ENCODE results near the gene EFCAB8.
"Not testable (repeated sequence)": the region's sequence is repeated elsewhere in the genome, so short reads cannot be mapped to it uniquely, and the experiment has no call there.

The EFCAB8 gene

GRCh38 chr20:32969356-32970114, 110.8 kb downstream of the EFCAB8 start:
- no peak for DNase-seq (ENCODE audit: low read depth in 3 of 3, low spot score in 1 of 3)

GRCh38 chr20:32970115-32970972, 111.6 kb downstream of the EFCAB8 start:
- no peak for DNase-seq (ENCODE audit: low read depth in 3 of 3, low spot score in 1 of 3)

- no peak for DNase-seq (ENCODE audit: low read depth in 3 of 3, low spot score in 1 of 3)
These were observed 112.2 kb downstream of the EFCAB8 start for GRCh38 chr20:32970973-32971300.

GRCh38 chr20:32971703-32972161, 113.0 kb downstream of the EFCAB8 start:
- no peak for DNase-seq (ENCODE audit: low read depth in 3 of 3, low spot score in 1 of 3)

GRCh38 chr20:32972181-32973076, 113.7 kb downstream of the EFCAB8 start:
- peak; percentile 48 to 74 (median 74) for DNase-seq (ENCODE audit: low read depth in 3 of 3, low spot score in 1 of 3)

GRCh38 chr20:32973077-32973717, 114.5 kb downstream of the EFCAB8 start:
- DNase-seq (ENCODE audit: low read depth in 3 of 3, low spot score in 1 of 3): no peak

GRCh38 chr20:32974204-32975064, 115.7 kb downstream of the EFCAB8 start:
- DNase-seq (ENCODE audit: low read depth in 3 of 3, low spot score in 1 of 3): not testable (repeated sequence)

GRCh38 chr20:32975121-32975520, 116.4 kb downstream of the EFCAB8 start:
- DNase-seq (ENCODE audit: low read depth in 3 of 3, low spot score in 1 of 3): not testable (repeated sequence)

- no peak for DNase-seq (ENCODE audit: low read depth in 3 of 3, low spot score in 1 of 3)
These were observed 117.3 kb downstream of the EFCAB8 start for GRCh38 chr20:32975698-32976674.

- DNase-seq (ENCODE audit: low read depth in 3 of 3, low spot score in 1 of 3): no peak
These were observed 118.0 kb downstream of the EFCAB8 start for GRCh38 chr20:32976746-32977145.

GRCh38 chr20:32977281-32978008, 118.7 kb downstream of the EFCAB8 start:
- no peak for DNase-seq (ENCODE audit: low read depth in 3 of 3, low spot score in 1 of 3)

- DNase-seq (ENCODE audit: low read depth in 3 of 3, low spot score in 1 of 3): no peak
These were observed 119.2 kb downstream of the EFCAB8 start for GRCh38 chr20:32978009-32978335.

- no peak for DNase-seq (ENCODE audit: low read depth in 3 of 3, low spot score in 1 of 3)
These were observed 120.7 kb downstream of the EFCAB8 start for GRCh38 chr20:32979201-32979998.

GRCh38 chr20:32980131-32980941, 121.6 kb downstream of the EFCAB8 start:
- DNase-seq (ENCODE audit: low read depth in 3 of 3, low spot score in 1 of 3): no peak

GRCh38 chr20:32980990-32981389, 122.3 kb downstream of the EFCAB8 start:
- no peak for DNase-seq (ENCODE audit: low read depth in 3 of 3, low spot score in 1 of 3)

Data from stimulated activated CD4-positive, alpha-beta T cell treated with anti-CD3 and anti-CD28 coated beads, TNF-alpha, amount 100 ng/mL, for 1 hour (primary cell).